ENCODE results near the gene TGM2. TPM values are rescaled to one million over a fixed set of nuclear protein-coding genes. Genes with fewer than 3 reads are reported as not detected.

TGM2 gene
- total and polyA plus RNA-seq, 9 of the 15 experiments (the other 6 are each of a cell fraction or from before 2014, with no cell fraction given): 5.5 to 78.5 (median 37.6) TPM

- no peak overlapping the region for H3K4me2 ChIP-seq (ENCODE audit: insufficient read depth, low read length)
- no peaks in the 10 kb centered on the region for H3K79me2 ChIP-seq (ENCODE audit: control insufficient read depth, insufficient read depth, low read length)
- no peaks in the 10 kb centered on the region for H3K27me3 ChIP-seq (ENCODE audit: control insufficient read depth in 2 of 2, insufficient read depth in 2 of 2, low read length in 2 of 2)
- H3K9ac ChIP-seq (ENCODE audit: insufficient read depth in 1 of 2, low read depth in 2 of 2, low read length in 2 of 2): no peak overlapping the region
- H3K9me1 ChIP-seq (ENCODE audit: control insufficient read depth, insufficient read depth, low read length): no peaks in the 10 kb centered on the region
- no peaks in the 10 kb centered on the region for H3K9me3 ChIP-seq (replicated peaks; ENCODE audit: control insufficient read depth, insufficient read depth, low read depth, low read length)
- in situ Hi-C loops (cut with MboI): no loop called here
- H3K4me1 ChIP-seq (replicated peaks in 1 of 2; ENCODE audit: control insufficient read depth in 2 of 2, insufficient read depth in 2 of 2, low read length in 2 of 2): peaks cover 15 to 19% of the 10 kb centered on the region in 2 experiments
- ChIA-PET CTCF (ENCODE audit: low intra/inter-chr PET ratio) (no interaction called here), POLR2A (no interaction called here)
- H3K4me3 ChIP-seq: no peak overlapping the region
- H3K36me3 ChIP-seq (ENCODE audit: control insufficient read depth, insufficient read depth, low read length): no peaks in the 10 kb centered on the region
- no peak for DNase-seq (ENCODE audit: extremely low read depth in 1 of 4, low spot score in 3 of 4)
- intact Hi-C loops (cut with micrococcal nuclease): no loop called here
- no peak for ATAC-seq
- WGBS (ENCODE audit: insufficient coverage, low coverage, missing lambda C conversion rate): 74% methylated on average over 2 of the region's 2 CpGs
- H3K27ac ChIP-seq (ENCODE audit: extremely low read depth, low read depth, low read length): no peak overlapping the region
- no peaks in the 10 kb centered on the region for H4K20me1 ChIP-seq (replicated peaks; ENCODE audit: control insufficient read depth, insufficient read depth, low read length)
- no TSS peak for BruUV-seq (replicated peaks)
- FAIRE-seq: no peak
- H2AFZ ChIP-seq (ENCODE audit: low read depth, low read length): no peak overlapping the region
- TF ChIP-seq MEIS2 (IDR thresholded peaks at IDR 0.05; ENCODE audit: partially characterized antibody): no peak
- no peak for TF ChIP-seq ETV1 (tag; conservative IDR thresholded peaks at IDR 0.05; ENCODE audit: low read depth)
- no peak for TF ChIP-seq NFXL1 (CRISPR knock-in tag; IDR thresholded peaks at IDR 0.05)
- TF ChIP-seq TFE3 (CRISPR knock-in tag; IDR thresholded peaks at IDR 0.05): no peak
- TF ChIP-seq USF1 (CRISPR knock-in tag; IDR thresholded peaks at IDR 0.05): no peak
- no peak for TF ChIP-seq RB1 (IDR thresholded peaks at IDR 0.05; ENCODE audit: low read depth)
- TF ChIP-seq TCF7 (IDR thresholded peaks at IDR 0.05; ENCODE audit: borderline replicate concordance): no peak
- TF ChIP-seq GTF3C2 (IDR thresholded peaks at IDR 0.05; ENCODE audit: borderline replicate concordance, extremely low read depth, insufficient read length): no peak
- TF ChIP-seq E2F6 (IDR thresholded peaks at IDR 0.05; ENCODE audit: borderline replicate concordance in 1 of 2, extremely low read depth in 1 of 2, insufficient read depth in 1 of 2, insufficient read length in 1 of 2, low read depth in 1 of 2, low read length in 1 of 2, poor library complexity in 1 of 2, severe bottlenecking in 1 of 2): no peak
These were observed 49.2 kb downstream of the TGM2 start for GRCh38 chr20:38115896-38116295.
